KOPT-K1 (cell line): Measurements from ENCODE around the gene SORCS2.

ENCODE experiments used
- H3K27ac ChIP-seq: fragments of 200-600 bp; sonication (generic); 2 replicates; pipeline ENCODE4 v1.5.1; 2016; ENCODE audit warnings: antibody characterized with exemption, mild to moderate bottlenecking, low read depth, low read length; ENCODE audit not compliant: poor library complexity, severe bottlenecking
- H3K36me3 ChIP-seq: fragments of 200-600 bp; sonication (generic); 2 replicates; pipeline ENCODE4 v1.5.1; 2017; ENCODE audit warnings: antibody characterized with exemption, mild to moderate bottlenecking, low read length, moderate library complexity; ENCODE audit not compliant: insufficient read depth
- H3K9me3 ChIP-seq: fragments of 200-600 bp; sonication (generic); 2 replicates; pipeline ENCODE4 v1.5.1; 2017; ENCODE audit warnings: antibody characterized with exemption, low read length, mild to moderate bottlenecking; ENCODE audit not compliant: insufficient read depth, poor library complexity, severe bottlenecking

The SORCS2 gene

DNA sequence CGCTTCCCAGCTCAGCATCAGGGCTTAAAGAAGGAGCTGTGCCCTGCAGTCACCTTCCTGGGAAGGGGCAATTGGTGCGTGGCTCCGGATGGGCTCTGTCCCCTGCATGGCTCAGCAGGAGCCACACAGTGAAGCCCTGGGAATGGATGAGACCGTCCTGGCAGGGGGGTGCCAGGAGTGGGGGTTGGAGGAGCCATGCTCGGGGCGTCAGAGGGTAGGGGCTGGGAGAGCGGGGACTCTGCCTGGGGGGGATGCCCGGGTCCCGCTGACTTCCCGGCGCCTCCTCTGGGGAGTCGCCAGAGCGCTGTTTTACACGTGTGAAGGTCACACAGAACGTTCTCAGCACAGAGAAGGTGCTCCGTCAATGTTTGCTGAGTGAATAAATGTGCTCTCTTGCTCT is 563.2 kb downstream of the SORCS2 start:
- H3K27ac ChIP-seq = no peak overlapping the region
- no peaks in the 10 kb centered on the region for H3K36me3 ChIP-seq
- no peaks in the 10 kb centered on the region for H3K9me3 ChIP-seq

GRCh38 chr4:7756071-7756470 is 563.7 kb downstream of the SORCS2 start:
- Histone ChIP-seq H3K9me3 (no peaks in the 10 kb centered on the region), H3K36me3 (no peaks in the 10 kb centered on the region), H3K27ac (no peak overlapping the region)

GRCh38 chr4:7756561-7757355 is 564.4 kb downstream of the SORCS2 start:
- no peaks in the 10 kb centered on the region for H3K9me3 ChIP-seq

GRCh38 chr4:7757501-7758471 is 565.4 kb downstream of the SORCS2 start:
- no peak overlapping the region for H3K27ac ChIP-seq
- no peaks in the 10 kb centered on the region for H3K9me3 ChIP-seq
- no peaks in the 10 kb centered on the region for H3K36me3 ChIP-seq

More at GRCh38 chr4:7756561-7757355, 564.4 kb downstream of the SORCS2 start:
- Histone ChIP-seq H3K36me3 (no peaks in the 10 kb centered on the region), H3K27ac (no peak overlapping the region)

GRCh38 chr4:7758476-7758875 is 566.1 kb downstream of the SORCS2 start:
- H3K9me3 ChIP-seq = no peaks in the 10 kb centered on the region

GRCh38 chr4:7759216-7759615 is 566.9 kb downstream of the SORCS2 start:
- Histone ChIP-seq H3K9me3 (no peaks in the 10 kb centered on the region), H3K27ac (no peak overlapping the region), H3K36me3 (no peaks in the 10 kb centered on the region)

More at GRCh38 chr4:7758476-7758875, 566.1 kb downstream of the SORCS2 start:
- no peak overlapping the region for H3K27ac ChIP-seq
- H3K36me3 ChIP-seq = no peaks in the 10 kb centered on the region

- H3K36me3 ChIP-seq = no peaks in the 10 kb centered on the region
- H3K27ac ChIP-seq = no peak overlapping the region
- H3K9me3 ChIP-seq = no peaks in the 10 kb centered on the region
Measured at GRCh38 chr4:7759635-7760034, 567.3 kb downstream of the SORCS2 start.

- H3K27ac ChIP-seq = no peak overlapping the region
- no peaks in the 10 kb centered on the region for H3K9me3 ChIP-seq
- no peaks in the 10 kb centered on the region for H3K36me3 ChIP-seq
Measured at GRCh38 chr4:7760228-7760627, 567.9 kb downstream of the SORCS2 start.

DNA sequence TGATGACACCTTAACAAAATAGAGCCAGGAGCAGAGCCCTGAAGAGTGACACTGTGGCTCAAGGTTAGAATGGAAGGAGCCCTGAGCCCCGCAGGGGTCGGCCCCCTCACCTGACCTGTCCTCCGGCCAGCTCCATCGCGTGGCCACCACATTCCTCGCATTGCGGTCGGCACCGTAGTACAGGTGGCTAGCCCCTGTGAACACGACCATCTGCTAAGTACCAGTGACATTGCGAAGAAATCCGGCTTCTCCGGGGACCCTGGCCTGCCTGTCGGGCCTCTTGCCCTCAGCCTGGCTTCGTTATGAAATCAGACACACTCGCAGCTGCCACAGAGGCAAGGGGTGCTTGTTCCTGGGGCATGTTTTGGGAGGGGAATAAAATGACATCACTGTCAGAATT is 568.4 kb downstream of the SORCS2 start:
- Histone ChIP-seq H3K27ac (no peak overlapping the region), H3K9me3 (no peaks in the 10 kb centered on the region), H3K36me3 (no peaks in the 10 kb centered on the region)

DNA sequence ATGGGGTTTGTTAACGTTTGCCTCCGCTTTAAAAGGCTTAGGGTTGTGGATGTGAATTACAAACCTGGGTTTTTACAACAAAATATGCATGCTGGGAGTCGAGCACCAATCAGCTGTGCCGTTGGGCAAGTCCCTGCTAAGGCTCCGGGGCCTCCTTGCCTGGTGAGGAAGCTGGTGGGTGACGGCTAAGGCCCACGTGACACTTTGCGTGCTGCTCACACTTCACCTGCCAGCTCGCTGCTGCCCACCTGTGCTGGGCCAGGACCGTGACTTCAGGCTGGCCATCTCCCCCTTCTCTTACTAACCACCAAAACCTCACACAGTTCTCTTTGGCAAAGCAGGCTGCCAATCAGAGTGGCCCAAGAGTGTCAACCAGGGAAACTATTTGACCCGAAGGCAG is 569.0 kb downstream of the SORCS2 start:
- Histone ChIP-seq H3K27ac (no peak overlapping the region), H3K9me3 (no peaks in the 10 kb centered on the region), H3K36me3 (no peaks in the 10 kb centered on the region)

DNA sequence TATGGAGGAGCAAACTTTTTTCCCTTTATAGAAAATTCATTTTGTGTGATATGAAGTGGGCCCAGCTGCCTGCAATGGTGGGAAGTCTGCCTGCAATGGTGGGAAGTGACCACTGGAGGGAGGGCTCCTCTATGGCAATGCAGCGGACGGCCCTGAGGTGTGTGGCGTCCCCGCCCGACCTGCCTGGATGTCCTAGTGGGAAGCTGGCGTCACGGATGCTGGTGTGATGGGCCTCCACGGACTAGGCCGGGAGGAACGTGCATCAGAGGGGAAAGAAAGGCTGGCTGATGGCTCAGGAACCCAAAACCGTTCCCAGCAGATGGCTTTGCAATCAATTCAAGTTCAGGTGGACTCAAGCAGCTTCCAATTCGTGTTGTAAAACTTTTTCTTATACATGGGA is 569.4 kb downstream of the SORCS2 start:
- Histone ChIP-seq H3K36me3 (no peaks in the 10 kb centered on the region), H3K27ac (no peak overlapping the region), H3K9me3 (no peaks in the 10 kb centered on the region)

DNA sequence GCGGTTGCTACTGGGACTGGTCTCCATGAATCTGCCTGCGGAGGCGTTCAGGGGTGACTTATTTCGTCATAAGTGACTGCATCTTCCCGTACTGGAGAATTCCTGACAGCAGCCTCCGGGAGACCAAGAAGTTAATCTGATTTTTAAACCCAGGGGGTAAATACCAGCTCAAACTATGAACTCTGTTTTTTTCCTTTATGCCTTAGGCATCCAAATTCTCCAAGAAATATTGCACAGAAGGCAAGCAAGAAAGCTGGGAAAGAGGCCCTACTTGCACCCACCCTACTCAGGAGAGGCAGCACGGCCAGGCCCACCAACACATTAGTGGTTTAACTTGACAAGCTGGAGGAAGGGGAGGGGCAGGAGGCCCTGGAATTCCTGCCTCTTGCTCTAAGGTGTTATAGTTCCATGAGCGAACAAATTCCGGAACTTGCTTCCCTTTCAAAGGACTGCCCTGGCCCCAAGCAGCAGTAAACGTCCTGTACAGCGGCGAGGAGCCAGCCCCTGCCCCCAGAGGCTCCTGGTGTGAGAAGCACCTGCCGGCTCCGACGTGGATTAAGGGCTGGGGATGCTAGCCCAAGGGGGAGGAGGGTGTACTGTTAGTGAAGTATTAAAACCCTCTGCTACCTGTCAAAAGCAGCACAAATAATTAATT is 570.2 kb downstream of the SORCS2 start:
- Histone ChIP-seq H3K9me3 (no peaks in the 10 kb centered on the region), H3K27ac (no peak overlapping the region), H3K36me3 (no peaks in the 10 kb centered on the region)

DNA sequence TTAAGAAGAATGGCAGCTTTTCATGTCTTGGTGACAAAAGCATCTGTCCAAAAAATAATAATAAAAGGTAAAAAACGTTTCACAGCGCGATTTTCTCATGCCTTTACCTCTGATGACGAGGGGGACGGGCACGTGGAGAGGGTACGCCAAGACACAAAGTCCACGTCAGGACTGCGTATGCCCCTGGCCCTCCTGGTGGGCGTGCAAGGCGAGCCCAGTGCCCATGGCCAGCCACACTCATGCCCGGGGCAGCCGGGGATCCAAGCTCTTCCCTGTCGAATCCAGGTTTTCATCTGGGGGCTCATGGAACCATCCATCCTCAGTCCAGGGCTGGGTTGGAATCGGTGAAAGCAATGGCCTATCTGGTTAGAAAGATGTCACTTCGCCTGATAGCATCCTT is 570.8 kb downstream of the SORCS2 start:
- no peak overlapping the region for H3K27ac ChIP-seq
- H3K9me3 ChIP-seq = no peaks in the 10 kb centered on the region
- H3K36me3 ChIP-seq = no peaks in the 10 kb centered on the region

DNA sequence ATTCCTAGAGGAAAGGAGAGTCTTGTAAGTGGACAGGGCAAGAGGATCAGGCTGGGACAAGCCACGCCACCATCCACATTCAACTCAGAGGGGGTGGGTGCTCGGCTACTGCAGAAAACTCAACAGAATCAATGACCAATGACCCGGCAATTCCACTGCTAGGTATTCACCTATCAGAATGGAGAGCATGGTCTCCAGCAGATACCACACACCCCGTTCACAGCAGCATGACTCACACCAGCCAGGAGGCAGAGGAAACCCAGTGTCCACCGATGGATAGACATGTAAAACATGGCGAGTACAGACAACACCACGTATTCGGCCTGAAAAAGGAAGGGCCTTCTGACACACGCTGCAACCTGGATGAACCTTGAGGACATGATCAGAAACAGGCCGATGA is 571.5 kb downstream of the SORCS2 start:
- H3K27ac ChIP-seq = no peak overlapping the region
- H3K9me3 ChIP-seq = no peaks in the 10 kb centered on the region
- H3K36me3 ChIP-seq = no peaks in the 10 kb centered on the region

GRCh38 chr4:7764466-7764865 is 572.1 kb downstream of the SORCS2 start:
- H3K36me3 ChIP-seq = no peaks in the 10 kb centered on the region
- no peaks in the 10 kb centered on the region for H3K9me3 ChIP-seq
- H3K27ac ChIP-seq = no peak overlapping the region
